HCT116 (cell line): ENCODE results near the gene PCDHB14. TPM values are rescaled to one million over a fixed set of nuclear protein-coding genes. Genes with fewer than 3 reads are reported as not detected.
A peak's percentile ranks its signal among the peaks of the same experiment; 100 is the strongest.
"Not testable (repeated sequence)": the region's sequence is repeated elsewhere in the genome, so short reads cannot be mapped to it uniquely, and the experiment has no call there.

ENCODE experiments used
- ATAC-seq: fragments of 200-7000 bp; cut with Tn5 transposase; 2 replicates; pipeline ENCODE4 v1.9.1; 2020; ENCODE audit warnings: mild to moderate bottlenecking, moderate library complexity
- BruUV-seq: library from RNA; stranded (reverse); fragments of 400-500 nt; replicated peaks from 2 replicates; lab custom pipeline; 2021; lab: Mats Ljungman, UMichigan
- CTCF ChIA-PET: fragments of 300-600 bp; sonication (Branson Sonifier 250); formaldehyde crosslinking; loops from one replicate; lab custom pipeline; 2021; ENCODE audit warnings: antibody characterized with exemption; lab: Charles Lee
- POLR2A ChIA-PET: fragments of 300-600, 350-600 bp; sonication (Branson Sonifier 250); formaldehyde crosslinking; loops from one replicate; lab custom pipeline; 2021; ENCODE audit warnings: antibody characterized with exemption; lab: Charles Lee
- RAD21 ChIA-PET, 2 experiments: fragments of 300-600 bp; sonication (Branson Sonifier 250); formaldehyde crosslinking; loops; one replicate each; lab custom pipeline; 2023; ENCODE audit warnings: low total read pairs in 2 of 2; ENCODE audit not compliant: uncharacterized antibody in 2 of 2, unreplicated experiment in 2 of 2, low non-redundant PET in 1 of 2; lab: Charles Lee
- DNase-seq: peaks from one replicate; pipeline ENCODE4 v3.0.0-alpha.2; 2010; ENCODE audit warnings: low read depth, low spot score
- H2AFZ ChIP-seq: fragments of 200-600 bp; shearing (Covaris generic), sonication (generic); 2 replicates; pipeline ENCODE4 v1.6.1; 2017; ENCODE audit warnings: low read depth, mixed run types, mixed read lengths, antibody characterized with exemption, low read length; ENCODE audit not compliant: poor library complexity, severe bottlenecking
- H3K27ac ChIP-seq: 2 replicates; pipeline ENCODE4 v1.5.1; 2012; ENCODE audit warnings: low read depth, low read length
- H3K27me3 ChIP-seq: fragments of 200-600 bp; sonication (generic); 2 replicates; pipeline ENCODE4 v1.6.1; 2016; ENCODE audit warnings: mixed run types, low read length, mixed read lengths; ENCODE audit not compliant: insufficient read depth
- H3K36me3 ChIP-seq, 2 experiments: fragments of 200-500 bp in 1 of 2; fragments of 200-600 bp in 1 of 2; sonication (Bioruptor generic) in 1 of 2; sonication (generic) in 1 of 2; 2 replicates each; pipeline versions ENCODE4 v1.5.1 to v1.6.1; 2014 to 2016; ENCODE audit warnings: low read length in 2 of 2, inconsistent platforms in 1 of 2, mixed read lengths in 1 of 2, mixed run types in 1 of 2; ENCODE audit not compliant: insufficient read depth in 2 of 2, control insufficient read depth in 1 of 2
- H3K4me1 ChIP-seq, 2 experiments: fragments of 200-600 bp in 1 of 2; sonication (generic) in 1 of 2; 2 replicates each; pipeline versions ENCODE4 v1.5.1 to v1.6.1; 2012 to 2017; ENCODE audit warnings: low read length in 2 of 2, inconsistent platforms in 1 of 2, mild to moderate bottlenecking in 1 of 2, mixed read lengths in 1 of 2, mixed run types in 1 of 2, moderate library complexity in 1 of 2; ENCODE audit not compliant: insufficient read depth in 2 of 2, control insufficient read depth in 1 of 2
- H3K4me2 ChIP-seq: fragments of 200-600 bp; sonication (generic); 2 replicates; pipeline ENCODE4 v1.6.1; 2017; ENCODE audit warnings: mixed run types, low read length, mixed read lengths
- H3K4me3 ChIP-seq, 2 experiments: fragments of 200-600 bp in 1 of 2; sonication (generic) in 1 of 2; replicated peaks in 1 of 2; 2 replicates each; pipeline ENCODE4 v1.5.1; 2011 to 2016; ENCODE audit warnings: low read length in 2 of 2, control low read depth in 1 of 2, low read depth in 1 of 2, mild to moderate bottlenecking in 1 of 2, mixed read lengths in 1 of 2, mixed run types in 1 of 2
- H3K79me2 ChIP-seq: fragments of 200-600 bp; sonication (generic); 2 replicates; pipeline ENCODE4 v1.6.1; 2017; ENCODE audit warnings: mild to moderate bottlenecking, mixed run types, low read length, moderate library complexity, mixed read lengths; ENCODE audit not compliant: insufficient read depth
- H3K9ac ChIP-seq: fragments of 200-600 bp; sonication (generic); 2 replicates; pipeline ENCODE4 v1.6.1; 2016; ENCODE audit warnings: low read length, mixed read lengths
- H3K9me2 ChIP-seq: fragments of 200-600 bp; sonication (generic), shearing (Covaris generic); 2 replicates; pipeline ENCODE4 v1.6.1; 2017; ENCODE audit warnings: mixed run types, mild to moderate bottlenecking, moderate library complexity; ENCODE audit not compliant: insufficient read depth
- H3K9me3 ChIP-seq, 2 experiments: fragments of 200-500 bp in 1 of 2; fragments of 200-600 bp in 1 of 2; sonication (Bioruptor generic) in 1 of 2; sonication (generic) in 1 of 2; 2 replicates each; pipeline ENCODE4 v1.6.1; 2014 to 2017; ENCODE audit warnings: low read length in 2 of 2, mixed read lengths in 2 of 2, inconsistent platforms in 1 of 2, low read depth in 1 of 2, mild to moderate bottlenecking in 1 of 2, mixed run types in 1 of 2, moderate library complexity in 1 of 2; ENCODE audit not compliant: control insufficient read depth in 1 of 2, insufficient read depth in 1 of 2
- H4K20me1 ChIP-seq: fragments of 200-600 bp; sonication (generic), shearing (Covaris generic); 2 replicates; pipeline ENCODE4 v1.6.1; 2017; ENCODE audit warnings: mixed run types, mild to moderate bottlenecking, moderate library complexity; ENCODE audit not compliant: insufficient read depth
- CTCF ChIP-seq, 3 experiments: fragments of 200-600 bp in 1 of 3; sonication (generic) in 1 of 3; IDR thresholded peaks in 2 of 3; conservative IDR thresholded peaks in 1 of 3; 2 replicates each; pipeline ENCODE4 v1.5.1; 2012 to 2017; ENCODE audit warnings: low read depth in 2 of 3, low read length in 2 of 3, antibody characterized with exemption in 1 of 3, borderline replicate concordance in 1 of 3, control low read depth in 1 of 3, mild to moderate bottlenecking in 1 of 3, mixed read lengths in 1 of 3, mixed run types in 1 of 3, moderate library complexity in 1 of 3; ENCODE audit not compliant: insufficient read depth in 1 of 3
- ELF1 ChIP-seq: IDR thresholded peaks from 2 replicates; pipeline ENCODE4 v1.6.1; 2012; ENCODE audit warnings: low read depth, borderline replicate concordance
- RAD21 ChIP-seq: IDR thresholded peaks from 2 replicates; pipeline ENCODE4 v1.6.1; 2012; ENCODE audit warnings: low read depth, mild to moderate bottlenecking
- intact Hi-C: fragments of 100-400 bp; cut with micrococcal nuclease; formaldehyde crosslinking; loops from 2 replicates; pipeline ENCODE4 v1.10.0; 2022
- total RNA-seq: library from RNA; stranded (reverse); gene quantifications from one replicate; pipeline ENCODE4 v1.2.1, GENCODE V29; 2021; ENCODE audit not compliant: unreplicated experiment

Gene PCDHB14
- total RNA-seq, 1 experiment from 2014 or later, result 0.27 TPM

- no TSS peak for BruUV-seq
- TF ChIP-seq ELF1, result no peak
- 0 out of 6 replicates have a peak, but pooled peaks of 1 of the 3 experiments have one; percentile 14 for TF ChIP-seq CTCF (IDR thresholded peaks at IDR 0.05 in 2 of 3, conservative IDR thresholded peaks at IDR 0.05 in 1 of 3; ENCODE audit: borderline replicate concordance in 1 of 3, insufficient read depth in 1 of 3, low read depth in 2 of 3, low read length in 2 of 3)
- peak; percentile 28 for TF ChIP-seq RAD21
- DNase-seq (no peak), ATAC-seq (no peak)
- no peak within 1 kb of the TSS for H3K4me2 ChIP-seq
- no peak within 1 kb of the TSS for H2AFZ ChIP-seq
- intact Hi-C loops, result no loop called here
- no peak within 1 kb of the TSS for H3K4me3 ChIP-seq
- no peaks in the 10 kb centered on the region for H3K27me3 ChIP-seq
- ChIA-PET POLR2A (no interaction called here), CTCF (interaction anchor here (1.0 kb wide), 1 partner anchor 316 kb away, joined by 3 read pairs; no protein-coding TSS in a partner anchor), RAD21 (no interaction called here)
- no peak within 1 kb of the TSS for H3K27ac ChIP-seq
- H3K9me3 ChIP-seq, result peaks cover 3 to 9% of the 10 kb centered on the region in 2 experiments; a peak in 2 of 4 replicates
- H3K4me1 ChIP-seq, result no peaks in the 10 kb centered on the region
- no peaks in the 10 kb centered on the region for H3K9me2 ChIP-seq
- no peaks in the 10 kb centered on the region for H4K20me1 ChIP-seq
- H3K9ac ChIP-seq, result no peak within 1 kb of the TSS
- H3K79me2 ChIP-seq, result no peaks in the 10 kb centered on the region
- no peaks in the 10 kb centered on the region for H3K36me3 ChIP-seq
Observed at GRCh38 chr5:141245250-141245717, 22.1 kb downstream of the PCDHB14 start, which contains the start of gene PCDHB15. TSS of gene PCDHB15 (plus strand) at chr5:141245395. CDS start at chr5:141245579, 184 bp downstream.

- intact Hi-C loops, H4K20me1 ChIP-seq, H3K36me3 ChIP-seq, H3K4me3 ChIP-seq, H3K9me2 ChIP-seq, RAD21 ChIA-PET, H3K9ac ChIP-seq, H3K27me3 ChIP-seq, ATAC-seq, H2AFZ ChIP-seq, H3K27ac ChIP-seq, POLR2A ChIA-PET, BruUV-seq, H3K9me3 ChIP-seq, DNase-seq, H3K4me2 ChIP-seq, H3K79me2 ChIP-seq, CTCF ChIA-PET, H3K4me1 ChIP-seq: not testable (repeated sequence)
Observed at GRCh38 chr5:141246971-141247370, 23.8 kb downstream of the PCDHB14 start.

- H3K4me2 ChIP-seq, H3K4me3 ChIP-seq, DNase-seq, RAD21 ChIA-PET, H3K27ac ChIP-seq, H3K27me3 ChIP-seq, POLR2A ChIA-PET, BruUV-seq, ATAC-seq, intact Hi-C loops, H3K36me3 ChIP-seq, H4K20me1 ChIP-seq, H3K9me3 ChIP-seq, H3K79me2 ChIP-seq, CTCF ChIA-PET, H3K9me2 ChIP-seq, H3K4me1 ChIP-seq, H2AFZ ChIP-seq, H3K9ac ChIP-seq: not testable (repeated sequence)
Observed at GRCh38 chr5:141247434-141247833, 24.3 kb downstream of the PCDHB14 start.
